Skeletal muscle tissue (tissue), 4 donors: ENCODE data around the gene MTCH1. TPM values are rescaled to one million over a fixed set of nuclear protein-coding genes. Genes with fewer than 3 reads are reported as not detected.
A peak's percentile ranks its signal among the peaks of the same experiment; 100 is the strongest.

Source experiments
- H3K27ac ChIP-seq: one replicate; pipeline ENCODE4 v1.7.0; 2013; ENCODE audit warnings: mild to moderate bottlenecking, low read depth, low read length, inconsistent platforms
- H3K27me3 ChIP-seq, 3 donors: one replicate each; pipeline ENCODE4 v1.7.0; 2013; ENCODE audit warnings: low read length in 3 of 3; ENCODE audit not compliant: control insufficient read depth in 3 of 3, insufficient read depth in 3 of 3
- H3K36me3 ChIP-seq, 3 donors: one replicate each; pipeline ENCODE4 v1.7.0; 2013; ENCODE audit warnings: low read length in 3 of 3; ENCODE audit not compliant: control insufficient read depth in 3 of 3, insufficient read depth in 3 of 3
- H3K4me1 ChIP-seq, 3 donors: one replicate each; pipeline ENCODE4 v1.7.0; 2013; ENCODE audit warnings: low read length in 3 of 3, mild to moderate bottlenecking in 3 of 3; ENCODE audit not compliant: control insufficient read depth in 3 of 3, insufficient read depth in 3 of 3
- H3K4me3 ChIP-seq, 3 donors: one replicate each; pipeline ENCODE4 v1.7.0; 2013; ENCODE audit warnings: low read length in 3 of 3
- H3K9ac ChIP-seq, 3 donors: one replicate each; pipeline ENCODE4 v1.7.0; 2013; ENCODE audit warnings: low read length in 3 of 3, mild to moderate bottlenecking in 3 of 3, moderate library complexity in 2 of 3, low read depth in 1 of 3
- H3K9me3 ChIP-seq, 3 donors: one replicate each; pipeline ENCODE4 v1.7.0; 2013; ENCODE audit warnings: low read length in 3 of 3; ENCODE audit not compliant: control insufficient read depth in 3 of 3
- total RNA-seq: library from RNA; depleted of rRNA; stranded (reverse); fragments of >200 nt; gene quantifications from one replicate; pipeline ENCODE4 v1.2.3, GENCODE V29; 2014
- donor health status: Osteomylitis.

MTCH1 gene, protein sequence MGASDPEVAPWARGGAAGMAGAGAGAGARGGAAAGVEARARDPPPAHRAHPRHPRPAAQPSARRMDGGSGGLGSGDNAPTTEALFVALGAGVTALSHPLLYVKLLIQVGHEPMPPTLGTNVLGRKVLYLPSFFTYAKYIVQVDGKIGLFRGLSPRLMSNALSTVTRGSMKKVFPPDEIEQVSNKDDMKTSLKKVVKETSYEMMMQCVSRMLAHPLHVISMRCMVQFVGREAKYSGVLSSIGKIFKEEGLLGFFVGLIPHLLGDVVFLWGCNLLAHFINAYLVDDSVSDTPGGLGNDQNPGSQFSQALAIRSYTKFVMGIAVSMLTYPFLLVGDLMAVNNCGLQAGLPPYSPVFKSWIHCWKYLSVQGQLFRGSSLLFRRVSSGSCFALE
- 116 TPM for total RNA-seq

DNA sequence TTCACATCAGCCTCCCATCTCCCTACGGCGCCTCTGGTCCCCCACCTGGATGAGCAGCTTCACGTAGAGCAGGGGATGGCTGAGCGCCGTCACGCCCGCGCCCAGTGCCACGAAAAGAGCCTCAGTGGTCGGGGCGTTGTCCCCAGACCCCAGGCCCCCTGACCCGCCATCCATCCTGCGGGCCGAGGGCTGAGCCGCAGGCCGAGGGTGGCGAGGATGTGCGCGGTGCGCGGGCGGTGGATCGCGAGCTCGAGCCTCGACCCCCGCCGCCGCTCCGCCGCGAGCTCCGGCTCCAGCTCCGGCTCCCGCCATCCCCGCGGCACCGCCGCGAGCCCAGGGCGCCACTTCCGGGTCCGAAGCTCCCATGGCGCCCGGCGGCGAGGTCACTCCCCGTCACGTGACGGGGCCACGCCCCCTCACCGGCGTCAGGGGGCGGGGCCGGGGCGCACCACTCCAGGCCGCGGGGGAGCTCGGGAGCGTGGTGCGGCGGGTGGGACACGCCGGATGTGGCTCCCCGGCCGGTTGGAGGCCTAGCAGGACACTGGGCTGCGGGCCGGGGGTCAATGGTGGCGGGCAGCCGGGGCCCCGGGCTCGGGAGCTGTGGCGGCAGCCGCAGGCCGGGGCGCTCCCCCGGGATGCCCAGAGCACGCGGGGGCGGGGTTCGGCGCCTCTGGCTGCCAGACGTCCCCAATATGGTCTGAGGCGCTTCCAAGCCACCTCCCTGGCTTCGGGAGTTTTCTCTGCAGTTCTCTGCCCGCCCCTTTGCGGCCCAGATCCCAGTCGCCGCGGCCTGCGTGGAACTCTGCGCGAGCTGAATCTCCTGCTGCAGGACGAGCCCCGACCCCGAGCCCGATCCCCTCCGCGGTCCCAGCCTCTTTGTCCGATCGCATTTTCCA, at the start of gene MTCH1:
MTCH1 (minus strand) TSS at position 389 of the 896 bp plus-strand sequence; CDS start at position 366, 23 bp downstream.
- no peaks in the 10 kb centered on the region for H3K9me3 ChIP-seq
- peak within 1 kb of the TSS; percentile 97 for H3K27ac ChIP-seq
- peaks cover 0 to 4% (median 4%) of the 10 kb centered on the region in 3 donors for H3K36me3 ChIP-seq
- H3K9ac ChIP-seq = peak within 1 kb of the TSS; percentile 95 to 98 (median 98)
- H3K27me3 ChIP-seq = no peaks in the 10 kb centered on the region
- peak within 1 kb of the TSS; percentile 85 to 95 (median 92) for H3K4me3 ChIP-seq
- H3K4me1 ChIP-seq = peaks cover 31 to 48% (median 38%) of the 10 kb centered on the region in 3 donors

DNA sequence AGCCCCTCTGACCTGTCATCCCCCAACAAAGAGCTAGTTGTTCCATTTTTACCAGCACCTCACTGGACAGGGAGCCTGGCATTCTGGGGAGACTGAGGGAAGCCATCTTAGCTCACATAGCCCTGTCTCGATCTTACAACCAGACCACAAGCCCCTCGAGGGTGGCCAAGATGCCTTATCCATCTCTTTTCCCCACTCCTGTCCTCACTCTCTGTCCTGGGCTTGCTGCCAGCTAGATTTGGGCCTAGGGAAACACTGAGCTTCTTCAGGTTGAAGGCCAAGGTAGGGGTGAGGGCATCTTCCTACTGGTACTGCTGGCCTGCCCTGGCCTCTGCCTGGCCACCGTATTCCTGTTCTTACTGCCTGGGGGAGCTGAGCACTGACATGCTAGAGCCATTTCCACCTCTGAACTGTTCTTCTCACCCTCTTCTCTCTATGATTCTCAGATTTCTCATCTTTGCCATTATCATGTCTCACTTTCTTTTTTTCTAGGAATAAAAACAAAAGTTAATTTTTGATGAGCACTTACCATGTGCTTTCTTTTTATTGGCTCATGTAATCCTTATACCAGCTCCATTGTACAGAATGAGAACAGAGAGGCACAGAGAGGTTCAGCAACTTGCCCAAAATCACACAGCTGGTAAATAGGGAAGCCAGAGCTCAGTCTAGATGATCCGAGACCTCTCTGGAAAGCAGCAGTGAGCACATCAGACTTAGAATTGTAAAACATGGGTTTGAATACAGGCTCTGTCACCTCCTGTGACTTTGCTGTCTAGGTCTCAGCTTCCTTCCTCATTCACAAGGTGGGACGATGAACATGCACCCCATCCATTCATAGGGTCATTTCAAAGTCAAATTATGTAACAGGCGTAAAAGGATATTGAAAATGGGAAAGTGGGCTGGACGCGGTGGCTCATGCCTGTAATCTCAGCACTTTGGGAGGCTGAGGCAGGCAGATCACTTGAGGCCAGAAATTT, 48.1 kb upstream of the MTCH1 start:
- H3K9ac ChIP-seq = no peak overlapping the region
- no peak overlapping the region for H3K27ac ChIP-seq
- peaks cover 0 to 7% (median 6%) of the 10 kb centered on the region in 3 donors for H3K4me1 ChIP-seq
- H3K9me3 ChIP-seq = no peaks in the 10 kb centered on the region
- H3K27me3 ChIP-seq = no peaks in the 10 kb centered on the region
- H3K36me3 ChIP-seq = no peaks in the 10 kb centered on the region
- no peak overlapping the region for H3K4me3 ChIP-seq

DNA sequence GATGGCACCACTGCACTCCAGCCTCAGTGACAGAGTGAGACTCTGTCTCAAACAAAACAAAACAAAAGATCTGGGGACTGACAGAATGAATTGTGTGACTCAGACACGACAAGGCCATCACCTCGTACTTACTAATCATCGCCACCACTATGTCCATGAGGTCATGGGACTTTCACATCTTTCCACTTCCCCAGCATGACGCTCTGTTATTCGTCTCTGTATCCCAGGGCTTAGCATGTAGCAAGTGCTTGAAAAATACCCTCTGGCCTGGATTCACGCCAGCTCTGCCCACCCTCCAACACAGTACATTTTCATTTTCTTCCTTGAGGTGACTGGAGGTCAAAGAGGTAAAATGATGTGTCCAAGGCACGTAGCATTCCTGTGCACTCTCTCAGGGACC, 47.3 kb upstream of the MTCH1 start:
- no peak overlapping the region for H3K9ac ChIP-seq
- H3K36me3 ChIP-seq = no peaks in the 10 kb centered on the region
- H3K27ac ChIP-seq = no peak overlapping the region
- peaks cover 0 to under 1% (median 0%) of the 10 kb centered on the region in 3 donors for H3K4me1 ChIP-seq
- no peaks in the 10 kb centered on the region for H3K9me3 ChIP-seq
- H3K27me3 ChIP-seq = no peaks in the 10 kb centered on the region
- H3K4me3 ChIP-seq = no peak overlapping the region

DNA sequence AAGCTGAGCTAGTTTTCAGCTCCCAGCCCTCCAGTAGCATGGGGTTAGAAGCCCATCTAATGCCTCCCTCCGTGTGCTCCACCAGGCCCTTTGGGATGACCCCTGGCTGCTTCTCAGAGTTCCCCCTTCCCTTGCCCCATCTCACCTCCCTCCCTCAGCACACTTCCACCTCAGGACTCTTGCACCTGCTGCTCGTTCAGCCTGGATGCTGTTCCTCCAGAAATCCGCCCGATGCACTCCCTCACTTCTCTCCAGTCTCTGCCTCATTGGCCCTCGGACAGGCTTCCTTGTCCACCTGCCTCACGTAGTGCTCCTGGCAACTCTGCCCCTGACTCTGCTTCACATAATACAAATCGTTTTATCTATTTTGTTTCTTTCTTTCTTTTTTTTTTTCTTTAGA, 46.2 kb upstream of the MTCH1 start:
- H3K27me3 ChIP-seq = no peaks in the 10 kb centered on the region
- H3K4me3 ChIP-seq = no peak overlapping the region
- no peak overlapping the region for H3K9ac ChIP-seq
- H3K27ac ChIP-seq = no peak overlapping the region
- H3K4me1 ChIP-seq = no peaks in the 10 kb centered on the region
- no peaks in the 10 kb centered on the region for H3K36me3 ChIP-seq
- H3K9me3 ChIP-seq = no peaks in the 10 kb centered on the region

DNA sequence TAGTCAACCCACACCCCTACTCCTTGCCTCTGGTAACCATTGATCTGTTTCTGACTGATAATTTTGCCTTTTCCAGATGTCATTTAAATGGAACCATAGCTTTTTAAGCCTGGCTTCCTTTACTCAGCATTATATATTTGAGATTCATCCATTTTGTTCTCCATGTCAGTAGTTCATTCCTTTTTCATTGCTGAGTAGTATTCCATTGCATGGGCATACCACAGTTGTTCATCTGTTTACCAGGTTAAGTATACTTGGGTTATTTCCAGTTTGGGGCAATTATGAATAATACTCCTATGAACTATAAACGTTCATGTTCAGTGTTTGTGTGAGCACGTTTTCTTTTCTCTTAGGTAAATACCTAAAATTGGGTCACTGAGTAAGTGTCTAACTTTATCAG, 44.6 kb upstream of the MTCH1 start:
- no peak overlapping the region for H3K27ac ChIP-seq
- no peaks in the 10 kb centered on the region for H3K9me3 ChIP-seq
- no peaks in the 10 kb centered on the region for H3K4me1 ChIP-seq
- no peak overlapping the region for H3K4me3 ChIP-seq
- no peak overlapping the region for H3K9ac ChIP-seq
- H3K27me3 ChIP-seq = no peaks in the 10 kb centered on the region
- H3K36me3 ChIP-seq = no peaks in the 10 kb centered on the region

DNA sequence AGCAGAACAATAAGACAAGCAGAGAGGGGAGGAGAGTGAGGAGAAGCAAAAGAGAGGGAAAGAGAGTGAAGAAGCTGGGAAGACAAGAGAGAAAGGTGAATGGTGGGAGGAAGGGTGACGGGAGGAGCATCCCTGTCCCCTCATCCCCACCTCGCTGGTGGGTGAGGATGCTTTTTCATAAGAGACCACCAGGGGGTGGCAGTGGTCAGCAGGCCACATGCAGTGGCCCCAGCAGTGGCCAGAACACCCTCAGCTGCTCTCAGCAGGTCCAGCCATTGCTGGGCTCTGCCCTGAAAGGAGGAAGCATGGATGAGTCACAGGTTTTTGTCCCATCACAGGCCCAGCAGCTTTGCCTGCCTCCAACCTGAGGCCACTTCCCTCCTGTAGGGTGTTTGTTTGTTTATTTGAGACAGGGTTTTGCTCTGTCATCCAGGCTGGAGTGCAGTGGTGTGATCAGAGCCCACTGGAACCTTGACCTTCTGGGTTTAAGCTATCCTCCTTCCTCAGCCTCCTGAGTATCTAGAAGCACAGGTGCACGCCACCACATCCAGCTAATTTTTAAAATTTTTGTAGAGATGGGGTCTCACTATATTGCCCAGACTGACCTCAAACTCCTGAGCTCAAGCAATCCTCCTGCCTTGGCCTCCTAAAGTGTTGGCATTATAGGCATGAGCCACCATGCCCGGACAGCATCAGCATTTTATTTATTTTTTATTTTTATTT, 43.4 kb upstream of the MTCH1 start:
- Histone ChIP-seq H3K4me3 (no peak overlapping the region), H3K36me3 (no peaks in the 10 kb centered on the region), H3K27ac (no peak overlapping the region), H3K4me1 (no peaks in the 10 kb centered on the region), H3K9ac (no peak overlapping the region), H3K27me3 (no peaks in the 10 kb centered on the region), H3K9me3 (no peaks in the 10 kb centered on the region)

DNA sequence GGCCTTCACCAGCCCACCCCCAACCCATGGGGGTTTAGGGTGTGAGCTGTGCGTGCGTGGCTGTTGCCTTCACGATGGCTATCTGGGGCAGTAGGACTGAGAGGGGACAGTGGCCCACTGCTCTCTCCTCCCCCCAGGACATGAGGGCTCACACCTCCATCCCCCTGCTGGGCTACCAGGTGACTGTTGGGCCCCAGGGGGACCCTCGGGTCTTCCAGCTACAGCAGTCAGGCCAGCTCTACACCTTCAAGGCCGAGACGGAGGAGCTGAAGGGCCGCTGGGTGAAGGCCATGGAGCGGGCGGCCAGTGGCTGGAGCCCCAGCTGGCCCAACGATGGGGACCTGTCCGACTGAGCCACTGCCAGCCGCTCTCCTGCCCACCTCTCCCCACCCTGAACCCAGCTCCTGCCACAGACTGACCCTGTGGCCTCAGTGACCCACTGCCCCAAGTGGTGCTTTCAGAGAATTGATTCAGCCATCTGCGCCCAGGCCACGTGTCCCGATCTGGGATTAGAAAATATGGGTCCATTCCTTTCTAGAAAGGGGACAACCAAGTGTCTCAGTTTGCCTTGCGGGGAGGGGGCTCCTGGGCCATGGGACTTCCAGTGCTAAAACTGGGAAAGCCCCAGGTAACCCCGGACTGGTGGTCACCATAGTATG, 41.9 kb upstream of the MTCH1 start:
- H3K27me3 ChIP-seq = no peaks in the 10 kb centered on the region
- no peaks in the 10 kb centered on the region for H3K4me1 ChIP-seq
- no peaks in the 10 kb centered on the region for H3K9me3 ChIP-seq
- H3K4me3 ChIP-seq = no peak overlapping the region
- no peak overlapping the region for H3K27ac ChIP-seq
- no peaks in the 10 kb centered on the region for H3K36me3 ChIP-seq
- H3K9ac ChIP-seq = no peak overlapping the region

DNA sequence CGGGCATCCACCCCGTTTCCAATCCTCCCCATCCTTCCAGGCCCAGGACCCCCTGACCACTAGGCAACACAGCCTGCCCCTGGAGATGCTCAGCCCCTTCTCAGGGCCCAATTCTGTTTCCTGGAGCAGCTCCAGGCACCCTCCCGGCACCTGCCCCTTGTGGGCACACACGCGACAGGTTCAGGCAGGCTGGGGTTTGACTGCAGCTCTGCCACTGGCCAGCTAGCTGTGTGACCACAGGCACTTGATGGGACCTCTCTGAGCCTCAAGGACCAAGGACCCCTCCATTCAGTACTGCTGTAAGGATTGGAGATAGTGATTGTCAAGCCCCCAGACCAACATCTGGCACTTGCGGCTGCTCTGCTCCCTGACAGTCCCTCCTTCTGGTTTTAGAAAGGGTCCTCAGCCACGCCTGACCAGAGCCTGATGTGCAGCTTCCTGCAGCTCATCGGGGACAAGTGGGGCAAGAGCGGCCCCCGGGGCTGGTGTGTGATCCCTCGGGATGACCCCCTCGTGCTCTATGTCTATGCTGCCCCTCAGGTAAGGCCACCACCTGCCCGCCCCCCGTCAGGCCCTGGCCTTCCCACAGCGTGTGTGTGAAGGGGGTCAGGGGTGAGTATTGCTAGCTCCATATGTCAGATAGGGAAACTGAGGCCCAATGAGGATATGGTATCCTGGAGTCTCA, 41.2 kb upstream of the MTCH1 start:
- Histone ChIP-seq H3K27ac (no peak overlapping the region), H3K9me3 (no peaks in the 10 kb centered on the region), H3K27me3 (no peaks in the 10 kb centered on the region), H3K4me3 (no peak overlapping the region), H3K9ac (no peak overlapping the region), H3K36me3 (no peaks in the 10 kb centered on the region), H3K4me1 (no peaks in the 10 kb centered on the region)
